ENCODE data around the gene MRPS27.

DNA sequence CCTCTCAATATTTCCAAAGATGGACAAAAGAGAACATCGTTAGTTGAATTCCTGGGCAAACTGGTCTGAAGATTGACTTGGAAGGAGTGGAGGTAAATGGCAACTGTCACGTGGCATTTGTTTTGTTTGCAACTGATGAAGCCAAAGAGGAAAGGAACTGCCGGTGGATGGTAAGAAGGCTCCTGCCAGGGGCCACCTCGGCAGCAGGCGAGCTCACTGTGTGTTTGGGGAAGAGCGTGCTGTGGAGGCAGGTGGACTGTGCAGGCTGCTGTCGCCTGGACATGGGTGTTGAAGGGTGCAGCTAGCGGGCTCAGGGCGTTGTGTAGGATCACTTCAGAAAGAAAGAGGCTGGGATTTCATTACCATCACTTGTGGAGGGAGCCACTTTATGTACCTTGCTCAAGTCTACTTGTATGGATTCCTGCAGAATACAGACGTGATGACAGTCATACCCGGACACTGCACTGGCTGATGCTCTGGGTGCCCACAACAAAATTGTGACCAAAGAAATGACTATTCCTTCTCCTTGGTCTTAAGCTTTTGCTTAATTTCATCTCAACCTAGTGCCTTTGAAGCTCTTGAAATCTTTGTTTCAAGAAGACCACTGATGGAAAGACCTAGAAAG is 140.1 kb downstream of the MRPS27 start:
- TF ChIP-seq, protein P1, sequence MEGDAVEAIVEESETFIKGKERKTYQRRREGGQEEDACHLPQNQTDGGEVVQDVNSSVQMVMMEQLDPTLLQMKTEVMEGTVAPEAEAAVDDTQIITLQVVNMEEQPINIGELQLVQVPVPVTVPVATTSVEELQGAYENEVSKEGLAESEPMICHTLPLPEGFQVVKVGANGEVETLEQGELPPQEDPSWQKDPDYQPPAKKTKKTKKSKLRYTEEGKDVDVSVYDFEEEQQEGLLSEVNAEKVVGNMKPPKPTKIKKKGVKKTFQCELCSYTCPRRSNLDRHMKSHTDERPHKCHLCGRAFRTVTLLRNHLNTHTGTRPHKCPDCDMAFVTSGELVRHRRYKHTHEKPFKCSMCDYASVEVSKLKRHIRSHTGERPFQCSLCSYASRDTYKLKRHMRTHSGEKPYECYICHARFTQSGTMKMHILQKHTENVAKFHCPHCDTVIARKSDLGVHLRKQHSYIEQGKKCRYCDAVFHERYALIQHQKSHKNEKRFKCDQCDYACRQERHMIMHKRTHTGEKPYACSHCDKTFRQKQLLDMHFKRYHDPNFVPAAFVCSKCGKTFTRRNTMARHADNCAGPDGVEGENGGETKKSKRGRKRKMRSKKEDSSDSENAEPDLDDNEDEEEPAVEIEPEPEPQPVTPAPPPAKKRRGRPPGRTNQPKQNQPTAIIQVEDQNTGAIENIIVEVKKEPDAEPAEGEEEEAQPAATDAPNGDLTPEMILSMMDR (IDR thresholded peaks at IDR 0.05), result no peak
- TF ChIP-seq POLR2A (IDR thresholded peaks at IDR 0.05), result no peak
